ENCODE measurements around the gene PDPK1.

PDPK1 gene

DNA sequence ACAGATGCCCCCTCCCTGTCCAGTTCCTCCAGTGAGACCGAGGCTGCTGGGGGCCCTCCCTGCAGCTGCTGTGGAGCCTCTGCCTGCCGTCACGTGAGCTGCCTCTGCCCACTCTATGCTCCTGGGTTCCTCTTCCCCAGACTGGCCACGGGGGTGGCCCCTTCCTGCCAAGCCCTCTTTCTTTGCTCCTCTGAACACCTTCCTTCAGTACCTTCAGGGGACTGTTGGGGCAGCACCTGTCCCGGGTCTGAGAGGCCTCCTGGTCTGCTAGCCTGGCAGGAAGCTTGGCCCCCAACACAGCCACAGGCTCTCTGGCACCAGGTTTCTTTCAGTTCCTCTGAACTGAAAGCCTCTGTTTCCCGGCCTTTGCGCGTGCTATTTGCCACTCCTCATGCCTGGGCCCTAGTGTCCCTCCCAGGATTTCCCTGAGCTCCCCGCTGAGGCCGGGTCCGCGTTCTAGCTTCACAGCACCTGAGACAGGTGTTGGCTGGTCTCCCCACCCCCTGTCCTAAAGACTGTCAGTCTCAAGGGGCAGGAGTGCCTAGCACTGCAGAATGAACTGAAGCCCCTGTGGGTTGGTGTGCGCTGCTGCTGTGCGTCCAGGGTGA, 30.7 kb upstream of the PDPK1 start:
- DNase-seq (ENCODE audit: low spot score): no peak

DNA sequence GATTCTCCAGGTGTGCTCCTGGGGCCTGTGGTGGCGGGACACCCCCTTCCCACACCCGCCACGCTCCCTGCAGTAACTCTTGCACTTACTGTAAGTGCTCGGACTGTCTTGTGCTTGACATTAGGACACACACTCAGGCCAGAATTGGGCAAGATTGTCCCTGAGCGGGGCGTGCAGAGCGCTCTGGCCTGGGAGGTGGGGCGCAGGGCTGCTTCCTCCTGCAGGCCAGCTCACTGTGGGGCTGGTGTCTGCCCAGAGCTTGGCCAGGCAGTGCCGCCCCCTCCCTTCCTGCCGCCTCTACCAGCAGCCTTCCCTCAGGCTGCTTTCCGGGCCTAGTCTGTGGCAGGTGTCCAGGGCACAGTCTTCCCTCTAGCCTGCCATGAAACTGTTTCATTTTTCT, 30.2 kb upstream of the PDPK1 start:
- DNase-seq (ENCODE audit: low spot score): no peak

DNA sequence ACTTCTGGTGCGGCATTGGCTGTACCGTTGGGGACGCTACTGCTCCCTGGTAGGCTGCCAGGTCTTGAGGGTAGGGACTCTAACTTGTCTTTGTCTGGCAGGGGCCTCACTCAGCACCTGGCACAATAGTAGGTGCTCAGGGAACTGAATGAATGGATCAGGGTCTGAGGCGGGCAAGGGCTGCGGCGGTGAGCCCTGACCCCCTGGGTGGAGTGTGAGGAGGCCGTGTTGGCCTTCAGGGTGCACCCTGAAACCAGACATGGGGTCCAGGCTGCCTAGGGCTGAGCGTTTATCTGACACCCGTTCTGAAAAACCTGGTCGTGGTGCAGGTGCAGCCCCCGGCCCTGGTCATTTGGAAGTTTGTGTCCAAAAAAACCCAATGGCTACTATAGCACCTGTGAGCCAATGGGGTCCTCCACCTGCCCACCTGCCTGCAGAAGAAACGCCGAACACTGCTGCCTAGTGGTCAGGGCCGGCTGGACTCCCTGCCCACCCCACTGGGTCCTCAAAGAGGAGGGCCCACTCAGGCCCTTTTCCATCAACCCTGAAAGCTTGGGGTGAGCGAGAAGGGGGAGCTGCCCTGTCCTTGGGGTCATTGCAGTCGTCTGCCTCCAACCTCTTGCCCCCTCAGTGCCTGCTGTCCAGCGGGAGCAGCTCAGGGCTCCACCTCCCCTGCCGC, 29.0 kb upstream of the PDPK1 start:
- DNase-seq (ENCODE audit: low spot score): no peak

DNA sequence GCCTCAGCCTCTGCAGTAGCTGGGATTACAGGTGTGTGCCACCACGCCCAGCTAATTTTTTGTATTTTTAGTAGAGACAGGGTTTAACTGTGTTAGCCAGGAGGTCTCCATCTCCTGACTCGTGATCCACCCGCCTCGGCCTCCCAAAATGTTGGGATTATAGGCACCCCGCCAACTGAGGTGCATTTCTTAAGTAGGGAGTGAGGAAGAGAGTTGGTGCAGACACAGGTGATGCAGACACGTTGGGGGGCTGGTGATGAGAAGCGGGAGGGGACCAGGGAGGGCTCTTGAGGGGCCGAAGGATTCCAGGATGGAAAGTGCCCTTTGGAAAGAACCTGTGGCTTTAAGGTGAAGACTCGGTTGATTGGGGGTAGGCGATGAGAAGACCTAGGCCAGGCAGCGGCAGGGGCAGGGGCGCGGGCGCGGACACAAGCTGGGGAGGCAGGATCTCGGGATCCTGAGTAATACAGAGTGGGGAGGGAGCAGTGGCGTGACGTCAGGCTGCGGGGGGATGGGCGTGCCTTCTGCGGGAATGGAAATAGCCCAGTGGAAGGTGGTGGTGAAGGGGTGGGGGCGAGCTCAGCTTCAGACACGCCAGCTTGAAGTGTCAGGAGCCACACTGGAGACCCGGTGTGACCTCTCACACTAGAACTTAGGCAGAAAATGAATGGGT, 26.6 kb upstream of the PDPK1 start:
- no peak for DNase-seq (ENCODE audit: low spot score)

DNA sequence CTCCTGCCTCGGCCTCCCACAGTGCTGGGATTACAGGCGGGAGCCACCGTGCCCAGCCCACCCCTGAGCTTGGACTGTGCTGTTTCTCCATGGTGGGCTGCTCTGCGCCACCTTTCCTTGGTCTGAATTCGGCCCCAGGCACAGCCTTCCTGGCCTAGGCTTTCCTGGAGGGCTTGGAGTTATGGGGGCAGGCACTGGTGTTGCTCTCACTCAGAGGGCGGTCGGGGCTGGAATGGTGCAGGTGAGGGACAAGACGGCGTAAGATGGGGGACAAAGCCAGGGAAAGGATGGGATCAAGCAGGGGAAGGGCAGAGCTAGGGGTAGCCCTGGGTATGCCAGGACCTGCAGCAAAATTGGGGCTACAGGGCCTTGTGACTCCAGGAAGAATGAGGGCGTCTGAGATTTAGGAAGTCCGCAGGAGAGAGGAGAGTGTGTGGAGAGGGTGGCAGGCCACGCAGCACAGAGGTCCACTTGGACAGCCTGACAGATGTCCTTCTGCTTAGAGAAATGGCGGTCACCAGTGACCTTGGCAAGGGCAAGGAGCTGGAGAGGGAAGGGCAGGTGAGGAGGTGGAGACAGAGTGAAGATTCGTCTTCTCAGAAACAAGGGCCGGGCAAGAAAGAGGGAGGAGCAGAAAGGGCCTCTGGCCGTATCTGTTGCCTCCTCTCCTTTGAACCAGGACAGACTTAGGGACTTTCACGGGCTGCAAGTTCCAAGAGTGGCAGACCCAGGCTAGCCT, 25.7 kb upstream of the PDPK1 start:
- DNase-seq (ENCODE audit: low spot score): no peak

DNA sequence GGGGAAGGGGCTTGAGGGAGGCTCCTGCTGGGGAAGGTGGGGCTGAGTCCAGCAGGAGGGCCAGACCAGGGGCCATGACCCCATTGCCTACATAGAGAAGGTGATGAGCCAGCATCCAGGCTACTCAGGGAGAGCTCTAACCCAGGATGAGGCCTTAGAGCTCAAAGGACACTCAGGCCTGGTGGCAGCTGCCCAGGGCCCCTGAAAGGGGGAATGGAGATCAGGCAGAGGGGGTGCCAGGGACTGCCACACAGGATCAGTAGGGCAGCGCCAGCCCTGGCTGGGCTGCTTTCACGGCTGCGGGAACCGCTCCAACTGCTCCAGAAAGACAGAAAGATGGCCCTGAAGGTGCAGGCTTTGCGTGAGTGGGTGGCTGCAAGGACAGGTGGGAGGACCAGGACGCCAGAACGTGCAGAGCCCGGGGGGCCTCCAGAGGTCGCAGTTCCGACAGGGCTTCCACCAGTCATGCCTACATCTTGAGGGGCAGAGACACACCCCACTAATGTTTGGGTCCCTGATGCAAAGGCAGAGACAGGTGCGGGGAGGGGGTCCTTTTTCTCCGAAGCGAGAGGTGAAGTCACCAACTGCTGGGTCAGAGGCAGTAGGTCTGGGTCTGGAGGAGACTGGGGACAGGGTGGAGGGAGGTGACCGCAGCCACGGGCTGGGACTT, 25.0 kb upstream of the PDPK1 start:
- no peak for DNase-seq (ENCODE audit: low spot score)

DNA sequence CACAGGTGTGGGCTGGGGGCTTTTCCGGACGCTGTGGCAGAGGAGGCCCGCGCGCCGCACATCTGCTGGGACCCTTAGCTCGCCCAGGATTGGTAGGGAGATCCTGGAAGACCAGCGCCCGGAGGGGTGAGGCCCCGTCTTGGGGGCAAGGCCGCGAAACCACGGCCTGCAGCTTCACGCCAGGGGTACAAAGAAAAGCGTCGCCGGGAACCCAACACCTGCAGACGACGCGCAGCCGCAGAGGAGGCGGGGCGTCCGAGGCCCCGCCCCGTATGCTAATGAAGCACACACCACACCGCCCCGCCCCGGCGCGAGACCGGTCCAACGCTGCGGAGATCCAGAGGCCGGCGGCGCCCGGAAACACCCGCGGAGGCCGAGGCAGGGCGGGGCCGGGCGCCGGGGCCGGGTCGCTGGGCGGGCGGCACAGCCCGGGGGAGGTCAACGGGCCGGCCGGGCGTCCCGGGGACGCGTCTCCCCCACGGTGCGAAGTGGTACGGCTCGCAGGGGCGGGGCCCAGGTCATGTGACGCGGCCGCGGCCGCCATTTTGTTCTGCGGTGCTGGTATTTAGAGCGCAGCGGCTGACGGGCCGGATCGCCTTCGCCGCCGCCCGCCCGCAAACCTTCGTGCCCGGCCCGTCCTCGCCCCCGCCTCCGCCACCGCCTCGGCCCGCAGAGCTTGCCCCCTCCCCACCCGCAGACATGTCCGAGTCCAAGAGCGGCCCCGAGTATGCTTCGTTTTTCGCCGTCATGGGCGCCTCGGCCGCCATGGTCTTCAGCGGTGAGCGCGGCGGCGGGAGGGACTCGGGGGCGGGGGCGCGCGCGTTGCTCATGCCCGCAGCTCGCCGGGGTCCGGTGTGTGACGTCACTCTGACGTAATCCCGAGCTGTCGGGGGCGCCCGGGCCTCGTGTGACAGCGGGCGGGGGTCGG, 24.2 kb upstream of the PDPK1 start, which contains the start of gene ATP6V0C:
ATP6V0C (plus strand) TSS at position 548 of the 928 bp plus-strand sequence; CDS start at position 700, 152 bp downstream.
- peak; percentile 96 for DNase-seq (ENCODE audit: low spot score)

DNA sequence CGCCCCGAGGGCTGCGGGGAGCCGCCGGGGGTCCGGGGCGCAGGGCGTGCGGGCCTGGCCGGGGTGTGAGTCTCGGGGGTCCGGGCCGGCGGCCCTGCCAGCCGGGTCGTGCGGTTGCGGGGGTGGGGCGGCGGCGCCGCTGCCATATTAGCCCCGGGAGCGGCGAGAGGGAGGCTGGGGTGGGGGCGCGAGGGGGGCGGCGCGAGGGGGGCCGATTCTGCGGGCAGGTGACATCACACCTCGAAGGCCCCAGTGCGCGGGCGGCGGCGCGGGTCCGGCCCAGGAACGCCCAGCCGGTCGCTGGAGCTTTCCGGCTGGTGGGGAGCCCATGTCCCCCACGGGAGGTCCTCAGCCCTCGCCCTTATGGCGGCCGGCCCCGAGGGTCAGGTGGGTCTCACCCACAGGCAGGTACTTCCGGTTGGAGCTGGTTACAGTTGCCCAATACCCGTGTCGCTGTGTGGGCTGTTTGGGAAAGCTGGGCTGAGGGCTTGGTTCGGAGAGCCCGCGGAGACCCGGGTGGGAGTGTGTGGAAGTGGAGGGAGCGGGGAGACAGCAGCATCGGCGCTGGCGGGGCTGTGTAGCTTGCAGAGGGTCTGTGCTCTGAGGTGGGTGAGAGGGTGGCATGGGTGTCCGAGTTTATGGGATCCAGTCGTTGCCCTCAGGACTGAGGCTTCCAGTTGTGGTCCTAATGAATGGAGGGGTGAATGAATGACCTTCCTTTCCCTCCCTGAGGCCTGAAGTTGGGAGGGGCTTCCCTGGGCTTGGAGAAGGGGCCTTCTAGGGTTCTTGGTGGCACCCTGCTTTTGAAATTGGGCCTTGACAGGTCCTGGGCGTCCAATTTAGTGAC, 23.3 kb upstream of the PDPK1 start:
- no peak for DNase-seq (ENCODE audit: low spot score)

DNA sequence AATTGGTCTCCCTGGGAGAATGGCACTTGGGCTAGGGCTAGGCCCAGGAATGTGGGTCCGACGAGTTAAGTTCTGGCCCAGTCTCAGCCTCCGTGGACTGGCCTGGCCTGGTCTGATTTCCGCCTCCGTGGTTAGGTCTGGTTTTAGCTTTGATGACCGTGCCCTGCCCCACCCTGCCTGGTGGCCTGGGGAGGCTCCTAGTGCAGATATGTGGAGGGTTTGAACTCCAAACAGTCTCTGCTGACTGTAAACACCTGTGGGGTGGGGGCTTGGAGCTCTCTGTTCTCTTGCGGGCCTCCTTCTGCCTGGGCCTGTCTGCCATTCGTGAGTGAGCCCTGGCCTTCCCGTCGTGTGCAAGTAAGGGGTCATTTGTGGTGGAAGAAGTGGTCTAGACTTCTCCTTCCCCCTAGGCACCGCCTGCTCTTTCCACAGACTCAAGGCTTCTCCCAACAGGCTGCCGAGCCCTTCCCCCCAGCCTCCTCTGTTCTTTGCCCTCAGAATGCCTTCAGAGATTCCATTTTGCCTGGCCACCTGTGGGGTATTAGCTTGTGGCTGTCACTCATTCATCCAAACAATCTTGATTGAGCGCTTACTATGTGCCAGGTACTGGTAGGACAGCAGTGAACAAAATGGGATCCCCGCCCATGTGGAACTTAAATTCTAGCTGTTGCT, 22.5 kb upstream of the PDPK1 start:
- no peak for DNase-seq (ENCODE audit: low spot score)

DNA sequence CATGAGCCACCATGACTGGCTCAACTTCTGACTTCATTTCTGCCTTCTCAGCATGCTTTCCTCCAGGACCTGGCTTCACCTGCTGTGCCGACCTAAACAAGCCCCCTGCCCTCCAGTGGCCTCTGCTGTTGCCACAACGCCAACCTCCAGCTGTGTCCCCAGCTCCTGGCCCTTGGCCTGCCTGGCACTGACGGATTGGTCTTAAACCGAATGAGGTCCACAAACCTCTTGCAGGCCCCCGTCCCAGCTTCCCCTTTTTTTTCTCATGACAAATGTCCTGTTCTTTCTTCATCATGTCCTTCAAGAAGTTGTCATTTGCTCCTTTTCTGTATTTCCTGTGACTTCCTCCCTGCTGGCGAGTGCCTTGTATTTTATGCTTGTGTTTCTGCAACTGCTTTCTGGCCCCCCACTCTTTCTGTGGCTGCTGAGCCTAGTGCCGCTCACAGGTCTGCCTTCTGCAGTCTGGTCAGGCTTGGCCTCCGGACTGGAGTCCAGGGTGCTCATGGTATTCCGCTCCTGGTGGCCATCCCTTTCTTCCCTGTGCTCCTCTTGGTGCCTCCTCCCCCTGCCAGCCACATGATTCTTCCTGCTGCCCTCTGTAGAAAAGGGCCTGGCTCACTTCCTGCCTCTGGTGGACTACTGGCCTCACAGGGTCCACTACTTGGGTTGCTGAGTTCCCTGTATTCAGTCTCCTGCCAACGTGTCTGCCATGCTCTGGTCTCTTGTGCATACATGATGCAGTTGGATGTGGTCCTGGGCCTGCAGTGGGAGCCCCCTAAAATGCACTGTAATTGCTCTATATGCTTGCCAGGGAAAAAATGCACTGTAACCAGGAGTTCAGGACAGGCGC, 21.2 kb upstream of the PDPK1 start:
- DNase-seq (ENCODE audit: low spot score): no peak

DNA sequence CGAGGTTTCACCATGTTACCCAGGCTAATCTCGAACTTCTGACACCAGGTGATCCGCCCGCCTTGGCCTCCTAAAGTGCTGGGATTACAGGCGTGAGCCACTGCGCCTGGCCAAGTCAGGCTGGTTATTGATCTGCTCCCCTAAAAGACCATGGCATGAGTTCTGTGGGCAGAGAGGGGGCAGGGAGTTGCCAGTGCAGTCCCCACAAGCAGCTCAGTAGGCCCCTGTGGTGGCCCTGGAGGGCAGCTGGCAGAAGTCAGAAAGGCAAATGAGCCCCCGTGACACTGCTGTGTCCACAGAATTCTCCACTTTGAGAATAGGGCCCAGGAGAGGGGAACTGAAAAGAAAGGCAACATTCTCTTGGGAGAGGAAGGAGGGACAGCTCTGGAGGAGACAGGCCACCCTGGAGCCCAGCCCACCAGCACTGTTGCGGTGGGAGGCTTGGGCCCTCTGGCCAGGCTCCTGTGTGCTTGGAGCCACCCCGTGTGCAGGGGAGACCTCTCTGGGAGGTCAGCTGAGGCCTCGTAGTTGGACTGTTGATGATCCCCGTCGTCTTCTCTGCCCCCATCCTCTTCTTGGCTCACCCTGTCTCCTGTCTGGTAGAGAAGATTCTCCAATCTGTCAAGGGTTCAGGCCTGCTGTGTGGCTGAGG, 19.7 kb upstream of the PDPK1 start:
- DNase-seq (ENCODE audit: low spot score): no peak

DNA sequence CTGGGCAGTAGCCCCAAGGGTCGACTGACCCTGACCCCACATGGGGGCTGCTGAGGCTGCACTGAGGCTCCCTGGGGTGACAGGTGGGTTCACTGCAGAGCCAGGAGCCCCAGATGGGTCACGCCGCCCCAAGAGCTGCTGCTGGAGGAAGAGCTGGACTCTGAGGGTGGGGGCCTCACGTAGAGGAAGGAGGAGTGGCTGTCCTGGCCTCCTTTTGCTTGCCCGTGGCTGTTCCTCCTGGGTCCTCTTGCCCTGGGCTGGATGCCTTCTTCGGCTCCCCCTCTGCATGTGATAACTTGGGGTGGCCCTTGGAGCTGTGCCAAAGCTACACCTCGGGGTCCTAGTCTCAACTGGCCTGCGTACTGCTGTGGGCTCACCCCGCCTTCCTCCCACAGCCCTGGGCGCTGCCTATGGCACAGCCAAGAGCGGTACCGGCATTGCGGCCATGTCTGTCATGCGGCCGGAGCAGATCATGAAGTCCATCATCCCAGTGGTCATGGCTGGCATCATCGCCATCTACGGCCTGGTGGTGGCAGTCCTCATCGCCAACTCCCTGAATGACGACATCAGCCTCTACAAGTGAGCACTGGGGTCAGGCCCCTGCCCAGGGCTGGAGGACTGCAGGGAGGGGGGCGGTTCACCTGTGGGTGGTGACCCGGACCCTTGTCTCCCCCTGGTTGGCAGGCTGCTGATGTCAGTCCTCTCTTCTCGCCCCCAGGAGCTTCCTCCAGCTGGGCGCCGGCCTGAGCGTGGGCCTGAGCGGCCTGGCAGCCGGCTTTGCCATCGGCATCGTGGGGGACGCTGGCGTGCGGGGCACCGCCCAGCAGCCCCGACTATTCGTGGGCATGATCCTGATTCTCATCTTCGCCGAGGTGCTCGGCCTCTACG, 18.8 kb upstream of the PDPK1 start:
- no peak for DNase-seq (ENCODE audit: low spot score)

DNA sequence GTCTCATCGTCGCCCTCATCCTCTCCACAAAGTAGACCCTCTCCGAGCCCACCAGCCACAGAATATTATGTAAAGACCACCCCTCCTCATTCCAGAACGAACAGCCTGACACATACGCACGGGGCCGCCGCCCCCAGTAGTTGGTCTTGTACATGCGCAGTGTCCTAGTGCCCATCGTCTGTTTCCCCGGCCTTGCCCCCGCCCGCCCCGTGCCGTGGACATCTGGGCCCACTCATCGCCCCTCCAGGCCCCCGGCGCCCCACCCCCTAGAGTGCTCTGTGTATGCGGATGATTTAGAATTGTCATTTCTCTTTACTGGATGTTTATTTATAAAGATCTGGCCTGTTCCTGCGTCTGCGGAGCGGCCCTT, 18.1 kb upstream of the PDPK1 start:
- no peak for DNase-seq (ENCODE audit: low spot score)

DNA sequence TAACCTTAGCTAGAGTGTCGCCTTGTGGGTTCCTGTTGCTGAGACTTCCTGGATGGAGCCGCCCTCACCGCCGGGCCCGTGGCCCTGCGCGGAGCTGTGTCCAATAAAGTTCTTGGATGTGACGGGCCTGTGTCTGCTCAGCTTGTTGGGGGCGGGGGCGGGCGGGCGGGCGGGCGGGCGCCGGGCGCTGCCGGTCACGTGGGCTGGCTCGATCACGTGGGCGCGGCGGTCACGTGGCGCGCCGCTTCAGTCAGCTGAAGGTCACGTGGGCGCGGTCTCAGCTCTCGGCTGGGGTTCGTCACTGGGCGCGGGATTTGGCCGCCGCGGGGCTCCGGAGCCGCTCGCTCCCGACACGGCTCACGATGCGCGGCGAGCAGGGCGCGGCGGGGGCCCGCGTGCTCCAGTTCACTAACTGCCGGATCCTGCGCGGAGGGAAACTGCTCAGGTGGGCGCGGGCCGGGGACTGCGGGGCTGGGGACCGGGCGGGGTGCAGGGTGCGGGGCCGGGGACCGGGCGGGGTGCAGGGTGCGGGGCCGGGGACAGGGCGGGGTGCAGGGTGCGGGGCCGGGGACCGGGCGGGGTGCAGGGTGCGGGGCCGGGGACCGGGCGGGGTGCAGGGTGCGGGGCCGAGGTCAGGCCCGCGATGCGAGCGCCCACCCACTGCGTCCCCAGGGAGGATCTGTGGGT, 17.6 kb upstream of the PDPK1 start, which contains the start of gene AMDHD2:
AMDHD2 (plus strand) TSS at position 275 of the 687 bp plus-strand sequence; CDS start at position 363, 88 bp downstream.
- DNase-seq (ENCODE audit: low spot score): peak; percentile 95

DNA sequence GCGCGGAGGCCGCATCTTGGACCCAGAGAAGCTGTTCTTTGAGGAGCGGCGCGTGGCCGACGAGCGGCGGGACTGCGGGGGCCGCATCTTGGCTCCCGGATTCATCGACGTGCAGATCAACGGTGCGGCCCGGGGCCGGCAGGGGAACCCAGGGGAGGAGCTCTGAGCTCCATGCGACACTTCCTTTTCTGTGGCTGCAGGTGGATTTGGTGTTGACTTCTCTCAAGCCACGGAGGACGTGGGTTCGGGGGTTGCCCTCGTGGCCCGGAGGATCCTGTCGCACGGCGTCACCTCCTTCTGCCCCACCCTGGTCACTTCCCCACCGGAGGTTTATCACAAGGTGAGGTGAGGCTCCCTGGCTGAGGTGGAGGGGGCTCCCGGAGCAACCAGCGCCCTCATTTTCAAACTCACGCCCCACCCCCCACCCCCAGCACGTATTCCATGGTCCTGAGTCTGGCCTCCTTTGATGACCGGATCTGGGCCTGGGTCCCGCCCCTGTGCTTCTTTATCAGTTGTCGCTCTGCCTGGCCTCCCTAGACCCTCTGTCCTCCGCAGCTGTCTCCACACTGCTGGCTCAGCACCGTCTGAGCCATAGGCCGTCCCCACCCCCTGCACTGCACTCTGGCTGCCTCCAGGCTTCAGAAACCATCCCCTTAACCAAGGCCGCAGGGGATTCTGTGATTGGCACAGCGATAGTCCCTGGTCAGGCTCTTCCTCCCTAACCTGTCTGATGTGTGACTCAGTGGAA, 16.9 kb upstream of the PDPK1 start:
- DNase-seq (ENCODE audit: low spot score): no peak

Measured in ecto neural progenitor cell (in vitro differentiated cells).